Measurements from ENCODE around the gene MCM5.

Gene MCM5

DNA sequence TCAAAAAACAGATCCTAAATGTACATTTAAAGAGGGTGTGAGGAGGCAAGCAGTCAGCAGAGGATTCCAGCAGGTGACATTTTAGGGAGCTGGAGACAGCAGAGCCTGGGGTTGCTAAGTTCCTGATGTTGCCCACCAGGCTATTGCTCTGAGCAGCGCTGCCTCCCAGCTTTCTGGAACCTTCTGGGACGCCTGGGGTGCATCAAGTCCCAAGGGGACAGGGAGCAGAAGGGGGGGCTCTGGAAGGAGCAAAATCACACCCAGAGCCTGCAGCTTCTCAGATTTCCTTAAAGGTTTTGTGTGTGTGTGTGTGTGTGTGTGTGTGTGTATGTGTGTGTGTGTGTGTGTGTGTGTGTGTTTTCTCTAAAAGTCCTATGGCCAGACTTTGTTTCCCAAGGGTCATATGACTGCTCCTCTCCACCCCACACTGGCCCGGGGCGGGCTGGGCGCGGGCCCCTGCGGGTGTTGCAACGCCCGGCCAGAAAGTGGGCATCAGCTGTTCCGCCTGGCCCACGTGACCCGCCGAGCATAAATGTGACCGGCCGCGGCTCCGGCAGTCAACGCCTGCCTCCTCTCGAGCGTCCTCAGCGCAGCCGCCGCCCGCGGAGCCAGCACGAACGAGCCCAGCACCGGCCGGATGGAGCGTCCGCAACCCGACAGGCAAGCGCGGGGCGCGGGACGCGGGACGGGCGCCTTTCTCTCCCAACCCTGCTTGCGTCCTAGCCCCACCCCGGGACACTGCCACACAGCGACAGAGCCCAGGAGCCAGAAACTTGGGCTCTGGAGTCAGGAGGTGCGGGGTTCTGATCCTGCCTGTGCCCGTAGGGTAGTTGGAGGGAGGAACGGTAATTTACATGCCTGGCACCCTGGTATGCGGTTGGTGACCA, 19.2 kb upstream of the MCM5 start, which contains the start of gene HMOX1:
HMOX1 (plus strand) TSS at position 560 of the 887 bp plus-strand sequence; CDS start at position 638, 78 bp downstream.
- H4K8ac ChIP-seq (ENCODE audit: low read depth, low read length) = no peak within 1 kb of the TSS
- H3K4me1 ChIP-seq (ENCODE audit: control insufficient read depth, low read depth, low read length) = peaks cover 14% of the 10 kb centered on the region
- H3K79me1 ChIP-seq (ENCODE audit: low read length) = no peaks in the 10 kb centered on the region

DNA sequence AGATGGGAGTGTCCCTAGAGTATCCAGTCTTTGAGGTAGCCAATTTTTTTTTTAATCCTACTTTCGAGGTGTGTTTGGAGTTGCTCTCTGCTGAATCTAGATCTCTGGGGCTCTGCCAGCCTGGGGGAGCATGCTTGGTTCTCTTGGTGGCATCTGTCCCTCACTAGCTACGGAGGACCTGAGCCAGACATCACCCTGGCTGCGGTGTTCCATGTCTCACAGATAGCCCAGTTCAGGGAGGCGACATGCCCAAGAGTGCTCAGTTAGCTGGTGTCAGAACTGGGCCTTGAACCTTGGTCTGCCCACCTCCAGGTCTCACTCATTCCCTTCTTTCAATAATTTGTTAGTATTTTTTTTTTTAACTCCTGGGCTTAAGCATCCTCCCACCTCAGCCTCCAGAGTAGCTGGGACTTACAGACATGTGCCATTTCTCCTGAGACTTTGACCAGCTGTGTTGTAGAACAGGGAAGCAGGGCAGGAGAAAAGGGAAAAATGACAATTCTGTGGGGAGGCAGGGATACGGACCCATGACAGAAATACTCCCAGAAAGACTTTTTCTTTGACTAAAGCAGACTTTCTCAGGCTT, 18.4 kb upstream of the MCM5 start:
- Histone ChIP-seq H2BK120ac (ENCODE audit: low read depth, low read length) (no peak overlapping the region), H3K4ac (ENCODE audit: low read depth, low read length) (peak overlapping the region; percentile 39), H3K23ac (ENCODE audit: low read length) (no peak overlapping the region), H4K5ac (ENCODE audit: low read length) (no peak overlapping the region), H3K4me2 (ENCODE audit: low read length) (peak overlapping the region; percentile 86), H3K27ac (ENCODE audit: low read depth, low read length) (no peak overlapping the region), H3K27me3 (ENCODE audit: insufficient read depth, low read length, poor library complexity) (no peaks in the 10 kb centered on the region), H3K36me3 (ENCODE audit: control insufficient read depth, insufficient read depth, low read length) (no peaks in the 10 kb centered on the region), H2BK5ac (ENCODE audit: low read length) (no peak overlapping the region), H3K9ac (ENCODE audit: low read length) (peak overlapping the region; percentile 76), H3K4me1 (ENCODE audit: control insufficient read depth, low read depth, low read length) (peaks cover 13% of the 10 kb centered on the region), H4K8ac (ENCODE audit: low read depth, low read length) (no peak overlapping the region), H3K56ac (ENCODE audit: low read length) (peak overlapping the region; percentile 90), H3K4me3 (ENCODE audit: low read length) (peak overlapping the region; percentile 41), H3K18ac (ENCODE audit: low read length) (peak overlapping the region; percentile 3), H3K79me2 (ENCODE audit: control insufficient read depth, insufficient read depth, low read length) (no peaks in the 10 kb centered on the region), H2BK15ac (replicated peaks; ENCODE audit: low read depth) (no peak overlapping the region), H3K79me1 (ENCODE audit: low read length) (no peaks in the 10 kb centered on the region), H2AK5ac (ENCODE audit: low read length) (peak overlapping the region; percentile 80)
- no peak for DNase-seq
- WGBS (ENCODE audit: extremely low coverage, insufficient coverage, low lambda C conversion rate) = no CpG with 5 or more reads among the region's 5 CpGs

More for the DNA sequence above, 19.2 kb upstream of the MCM5 start, which contains the start of gene HMOX1:
- Histone ChIP-seq H2AK5ac (ENCODE audit: low read length) (peak within 1 kb of the TSS; percentile 80), H3K56ac (ENCODE audit: low read length) (peak within 1 kb of the TSS; percentile 90), H3K18ac (ENCODE audit: low read length) (peak within 1 kb of the TSS; percentile 42), H3K4ac (ENCODE audit: low read depth, low read length) (peak within 1 kb of the TSS; percentile 39), H2BK5ac (ENCODE audit: low read length) (no peak within 1 kb of the TSS), H3K27ac (ENCODE audit: low read depth, low read length) (no peak within 1 kb of the TSS), H4K5ac (ENCODE audit: low read length) (no peak within 1 kb of the TSS), H3K4me2 (ENCODE audit: low read length) (peak within 1 kb of the TSS; percentile 86), H2BK15ac (replicated peaks; ENCODE audit: low read depth) (no peak within 1 kb of the TSS), H2BK120ac (ENCODE audit: low read depth, low read length) (no peak within 1 kb of the TSS), H3K27me3 (ENCODE audit: insufficient read depth, low read length, poor library complexity) (no peaks in the 10 kb centered on the region), H3K4me3 (ENCODE audit: low read length) (peak within 1 kb of the TSS; percentile 41), H3K36me3 (ENCODE audit: control insufficient read depth, insufficient read depth, low read length) (no peaks in the 10 kb centered on the region), H3K23ac (ENCODE audit: low read length) (no peak within 1 kb of the TSS), H3K9ac (ENCODE audit: low read length) (peak within 1 kb of the TSS; percentile 76), H3K79me2 (ENCODE audit: control insufficient read depth, insufficient read depth, low read length) (no peaks in the 10 kb centered on the region)
- no CpG with 5 or more reads among the region's 47 CpGs for WGBS (ENCODE audit: extremely low coverage, insufficient coverage, low lambda C conversion rate)
- DNase-seq = peak; percentile 84

DNA sequence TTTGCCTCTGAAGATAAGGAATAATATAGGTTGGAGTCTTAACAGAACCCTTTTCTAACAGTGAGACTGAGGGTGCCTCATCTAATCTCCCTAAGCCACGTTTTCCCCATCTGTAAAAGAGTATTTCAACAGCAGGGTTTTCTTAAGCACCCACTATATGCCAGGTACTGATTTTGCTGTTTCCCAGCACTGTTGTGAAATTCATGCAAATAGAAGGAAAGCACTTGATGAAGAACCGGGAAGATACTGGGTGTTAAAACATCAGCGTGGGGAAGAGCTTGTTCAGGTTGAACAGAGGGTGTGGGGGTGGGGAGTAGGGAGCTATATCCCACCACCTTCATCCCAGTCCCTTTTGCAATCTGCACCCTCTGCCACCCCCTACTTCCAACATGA, 16.3 kb upstream of the MCM5 start:
- Histone ChIP-seq H4K5ac (ENCODE audit: low read length) (no peak overlapping the region), H2BK5ac (ENCODE audit: low read length) (no peak overlapping the region), H3K9ac (ENCODE audit: low read length) (no peak overlapping the region), H3K79me1 (ENCODE audit: low read length) (no peaks in the 10 kb centered on the region), H2BK15ac (replicated peaks; ENCODE audit: low read depth) (no peak overlapping the region), H3K4me2 (ENCODE audit: low read length) (no peak overlapping the region), H3K18ac (ENCODE audit: low read length) (no peak overlapping the region), H2AK5ac (ENCODE audit: low read length) (no peak overlapping the region), H3K27me3 (ENCODE audit: insufficient read depth, low read length, poor library complexity) (no peaks in the 10 kb centered on the region), H3K4me1 (ENCODE audit: control insufficient read depth, low read depth, low read length) (peaks cover 2% of the 10 kb centered on the region), H3K4ac (ENCODE audit: low read depth, low read length) (no peak overlapping the region), H4K8ac (ENCODE audit: low read depth, low read length) (no peak overlapping the region), H3K36me3 (ENCODE audit: control insufficient read depth, insufficient read depth, low read length) (no peaks in the 10 kb centered on the region), H2BK120ac (ENCODE audit: low read depth, low read length) (no peak overlapping the region), H3K23ac (ENCODE audit: low read length) (no peak overlapping the region), H3K27ac (ENCODE audit: low read depth, low read length) (no peak overlapping the region), H3K79me2 (ENCODE audit: control insufficient read depth, insufficient read depth, low read length) (no peaks in the 10 kb centered on the region), H3K56ac (ENCODE audit: low read length) (no peak overlapping the region), H3K4me3 (ENCODE audit: low read length) (no peak overlapping the region)
- WGBS (ENCODE audit: extremely low coverage, insufficient coverage, low lambda C conversion rate) = no CpG with 5 or more reads among the region's 3 CpGs
- no peak for DNase-seq

DNA sequence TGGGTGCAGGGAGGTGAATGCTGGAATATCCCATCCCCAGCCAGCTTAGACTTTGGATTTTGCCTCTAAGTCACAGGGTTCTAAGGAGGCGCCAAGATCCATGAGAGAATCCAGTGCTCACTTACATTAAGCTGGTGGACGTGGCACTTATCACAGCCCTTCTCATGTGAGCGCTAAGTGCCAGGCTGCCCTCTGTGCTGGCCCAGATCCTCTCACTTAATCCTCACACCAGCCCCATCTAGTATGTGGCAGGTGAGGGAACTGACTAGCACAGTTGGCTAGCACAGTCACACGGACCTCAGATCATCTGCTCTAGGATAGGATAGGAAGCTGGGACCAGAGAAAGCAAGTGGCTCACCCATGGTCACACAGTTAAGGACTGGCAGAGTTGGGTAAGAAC, 15.4 kb upstream of the MCM5 start:
- Histone ChIP-seq H3K79me1 (ENCODE audit: low read length) (no peaks in the 10 kb centered on the region), H4K8ac (ENCODE audit: low read depth, low read length) (no peak overlapping the region), H3K36me3 (ENCODE audit: control insufficient read depth, insufficient read depth, low read length) (no peaks in the 10 kb centered on the region), H3K4me3 (ENCODE audit: low read length) (no peak overlapping the region), H3K18ac (ENCODE audit: low read length) (no peak overlapping the region), H3K27ac (ENCODE audit: low read depth, low read length) (no peak overlapping the region), H2BK15ac (replicated peaks; ENCODE audit: low read depth) (no peak overlapping the region), H4K5ac (ENCODE audit: low read length) (no peak overlapping the region), H3K27me3 (ENCODE audit: insufficient read depth, low read length, poor library complexity) (no peaks in the 10 kb centered on the region), H3K4me2 (ENCODE audit: low read length) (no peak overlapping the region), H3K4ac (ENCODE audit: low read depth, low read length) (no peak overlapping the region), H3K23ac (ENCODE audit: low read length) (no peak overlapping the region), H3K56ac (ENCODE audit: low read length) (no peak overlapping the region), H3K79me2 (ENCODE audit: control insufficient read depth, insufficient read depth, low read length) (no peaks in the 10 kb centered on the region), H3K4me1 (ENCODE audit: control insufficient read depth, low read depth, low read length) (peaks cover 2% of the 10 kb centered on the region), H2AK5ac (ENCODE audit: low read length) (no peak overlapping the region), H2BK5ac (ENCODE audit: low read length) (no peak overlapping the region), H2BK120ac (ENCODE audit: low read depth, low read length) (no peak overlapping the region), H3K9ac (ENCODE audit: low read length) (no peak overlapping the region)
- DNase-seq = no peak
- WGBS (ENCODE audit: extremely low coverage, insufficient coverage, low lambda C conversion rate) = no CpG with 5 or more reads among the region's 4 CpGs

DNA sequence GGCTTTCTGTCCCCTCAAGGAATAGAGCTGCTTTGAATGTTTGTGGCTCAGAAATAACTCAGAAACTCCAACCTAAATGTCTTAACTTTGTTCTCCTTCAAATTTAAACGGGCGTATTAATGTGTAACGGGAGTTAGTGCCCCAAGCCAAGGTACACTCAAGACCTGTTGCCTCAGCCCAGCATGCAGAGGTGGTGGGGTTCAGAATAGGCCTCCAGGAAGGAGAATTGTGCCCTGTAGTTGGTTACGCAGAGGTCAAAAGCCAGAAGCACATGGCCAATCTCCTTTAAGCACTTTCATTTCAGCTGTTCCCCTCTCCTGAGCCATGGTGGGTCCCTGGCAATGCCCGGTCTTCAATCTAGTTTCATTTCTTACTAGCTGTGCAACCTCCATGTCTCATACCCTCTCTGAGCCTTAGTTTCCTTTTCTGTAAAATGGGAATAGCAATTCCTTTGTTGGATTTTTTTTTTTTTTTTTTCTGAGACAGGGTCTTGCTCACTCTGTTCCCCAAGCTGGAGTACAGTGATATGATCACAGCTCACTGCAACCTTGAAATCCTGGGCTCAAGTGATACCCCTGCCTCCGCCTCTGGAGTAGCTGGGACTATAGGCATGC, 14.9 kb upstream of the MCM5 start:
- Histone ChIP-seq H4K8ac (ENCODE audit: low read depth, low read length) (no peak overlapping the region), H3K4ac (ENCODE audit: low read depth, low read length) (no peak overlapping the region), H3K4me1 (ENCODE audit: control insufficient read depth, low read depth, low read length) (peaks cover 2% of the 10 kb centered on the region), H2BK5ac (ENCODE audit: low read length) (no peak overlapping the region), H2AK5ac (ENCODE audit: low read length) (no peak overlapping the region), H3K56ac (ENCODE audit: low read length) (no peak overlapping the region), H3K18ac (ENCODE audit: low read length) (no peak overlapping the region), H3K23ac (ENCODE audit: low read length) (no peak overlapping the region), H3K27ac (ENCODE audit: low read depth, low read length) (no peak overlapping the region), H4K5ac (ENCODE audit: low read length) (no peak overlapping the region), H3K9ac (ENCODE audit: low read length) (no peak overlapping the region), H3K4me2 (ENCODE audit: low read length) (no peak overlapping the region), H3K4me3 (ENCODE audit: low read length) (no peak overlapping the region), H3K36me3 (ENCODE audit: control insufficient read depth, insufficient read depth, low read length) (no peaks in the 10 kb centered on the region), H3K79me1 (ENCODE audit: low read length) (no peaks in the 10 kb centered on the region), H2BK120ac (ENCODE audit: low read depth, low read length) (no peak overlapping the region), H3K27me3 (ENCODE audit: insufficient read depth, low read length, poor library complexity) (no peaks in the 10 kb centered on the region), H3K79me2 (ENCODE audit: control insufficient read depth, insufficient read depth, low read length) (no peaks in the 10 kb centered on the region), H2BK15ac (replicated peaks; ENCODE audit: low read depth) (no peak overlapping the region)
- no peak for DNase-seq
- no CpG with 5 or more reads among the region's 6 CpGs for WGBS (ENCODE audit: extremely low coverage, insufficient coverage, low lambda C conversion rate)
